ENCODE data around the gene LUC7L2.
"Not testable (repeated sequence)": the region's sequence is repeated elsewhere in the genome, so short reads cannot be mapped to it uniquely, and the experiment has no call there.

DNA sequence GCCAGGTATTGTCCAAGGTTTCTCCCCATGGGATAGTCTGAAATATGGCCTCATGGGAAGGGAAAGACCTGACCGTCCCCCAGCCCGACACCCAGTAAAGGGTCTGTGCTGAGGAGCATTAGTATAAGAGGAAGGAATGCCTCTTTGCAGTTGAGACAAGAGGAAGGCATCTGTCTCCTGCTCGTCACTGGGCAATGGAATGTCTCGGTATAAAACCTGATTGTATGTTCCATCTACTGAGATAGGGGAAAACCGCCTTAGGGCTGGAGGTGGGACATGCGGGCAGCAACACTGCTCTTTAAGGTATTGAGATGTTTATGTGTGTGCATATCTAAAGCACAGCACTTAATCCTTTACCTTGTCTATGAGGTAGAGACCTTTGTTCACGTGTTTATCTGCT lies 108.0 kb downstream of the LUC7L2 start:
- TF ChIP-seq, protein P1, sequence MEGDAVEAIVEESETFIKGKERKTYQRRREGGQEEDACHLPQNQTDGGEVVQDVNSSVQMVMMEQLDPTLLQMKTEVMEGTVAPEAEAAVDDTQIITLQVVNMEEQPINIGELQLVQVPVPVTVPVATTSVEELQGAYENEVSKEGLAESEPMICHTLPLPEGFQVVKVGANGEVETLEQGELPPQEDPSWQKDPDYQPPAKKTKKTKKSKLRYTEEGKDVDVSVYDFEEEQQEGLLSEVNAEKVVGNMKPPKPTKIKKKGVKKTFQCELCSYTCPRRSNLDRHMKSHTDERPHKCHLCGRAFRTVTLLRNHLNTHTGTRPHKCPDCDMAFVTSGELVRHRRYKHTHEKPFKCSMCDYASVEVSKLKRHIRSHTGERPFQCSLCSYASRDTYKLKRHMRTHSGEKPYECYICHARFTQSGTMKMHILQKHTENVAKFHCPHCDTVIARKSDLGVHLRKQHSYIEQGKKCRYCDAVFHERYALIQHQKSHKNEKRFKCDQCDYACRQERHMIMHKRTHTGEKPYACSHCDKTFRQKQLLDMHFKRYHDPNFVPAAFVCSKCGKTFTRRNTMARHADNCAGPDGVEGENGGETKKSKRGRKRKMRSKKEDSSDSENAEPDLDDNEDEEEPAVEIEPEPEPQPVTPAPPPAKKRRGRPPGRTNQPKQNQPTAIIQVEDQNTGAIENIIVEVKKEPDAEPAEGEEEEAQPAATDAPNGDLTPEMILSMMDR (IDR thresholded peaks at IDR 0.05; ENCODE audit: insufficient read depth, low read length) = not testable (repeated sequence)
- not testable (repeated sequence) for TF ChIP-seq POLR2AphosphoS5 (IDR thresholded peaks at IDR 0.05; ENCODE audit: low read depth)
